Mucosa of gallbladder (tissue), 1 donor: ENCODE measurements around the gene CRB2. TPM values are rescaled to one million over a fixed set of nuclear protein-coding genes. Genes with fewer than 3 reads are reported as not detected.

Source experiments
- DNase-seq: peaks from one replicate; pipeline ENCODE4 v3.0.0-alpha.2; 2020; ENCODE audit warnings: low spot score
- total RNA-seq: library from RNA; stranded (reverse); gene quantifications from one replicate; pipeline ENCODE4 v1.2.1, GENCODE V29; 2021
- donor health status: DM: no; HTN: no; CAD: no.

CRB2 gene
- total RNA-seq, 1 donor from 2014 or later = 0.06 TPM

DNA sequence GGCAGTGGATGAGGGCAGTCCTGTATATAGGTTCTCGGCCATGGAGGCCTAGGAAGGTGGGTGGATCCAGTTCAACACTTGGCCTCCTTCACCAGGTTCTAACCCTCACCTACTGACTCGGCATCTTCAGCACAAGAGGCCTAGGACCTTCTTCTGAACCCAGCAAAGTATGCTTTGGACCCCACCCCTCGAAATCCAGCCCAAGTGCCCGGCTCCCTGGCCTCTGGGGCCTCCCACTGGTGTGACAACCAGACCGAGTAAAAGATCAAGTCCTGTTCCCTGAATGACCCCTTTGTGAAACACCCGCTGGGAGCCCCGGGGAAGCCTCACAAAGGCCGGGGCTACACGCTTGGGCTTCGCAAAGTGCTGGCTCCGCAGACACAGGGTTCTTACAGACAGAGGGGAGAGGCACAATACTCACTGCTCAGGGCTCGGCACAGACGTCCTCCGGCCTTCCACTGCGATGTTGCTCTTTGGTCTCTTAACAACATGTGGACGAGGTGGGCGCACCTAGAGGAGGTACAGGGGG is 47.0 kb downstream of the CRB2 start:
- no peak for DNase-seq

GRCh38 chr9:123406016-123406415 is 50.0 kb downstream of the CRB2 start:
- no peak for DNase-seq

DNA sequence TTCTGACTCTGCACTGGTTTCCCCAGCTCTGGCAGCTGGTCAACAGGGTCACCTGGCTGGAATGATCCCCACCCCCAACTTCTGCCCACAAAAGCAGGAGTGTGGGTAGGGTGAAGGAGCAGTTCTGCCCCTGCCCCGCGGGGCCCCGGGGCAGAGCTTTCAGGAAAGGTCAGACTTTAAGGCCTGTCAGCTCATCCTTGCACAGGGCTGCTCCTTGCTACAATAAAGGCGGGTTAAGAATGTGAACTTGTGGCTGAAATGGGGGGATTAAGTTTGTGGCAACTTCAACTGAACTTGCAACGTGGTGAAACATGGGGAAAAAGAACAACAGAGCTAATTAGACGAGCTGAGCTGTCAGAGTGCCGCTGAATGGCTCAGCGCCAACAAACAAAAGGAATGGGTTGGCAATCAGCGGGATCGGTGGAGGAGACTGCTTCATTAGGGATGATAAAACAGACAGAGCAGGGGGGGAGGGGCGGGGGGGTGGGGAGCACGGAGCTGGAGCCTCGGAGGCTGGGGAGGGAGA is 50.8 kb downstream of the CRB2 start:
- DNase-seq = no peak

DNA sequence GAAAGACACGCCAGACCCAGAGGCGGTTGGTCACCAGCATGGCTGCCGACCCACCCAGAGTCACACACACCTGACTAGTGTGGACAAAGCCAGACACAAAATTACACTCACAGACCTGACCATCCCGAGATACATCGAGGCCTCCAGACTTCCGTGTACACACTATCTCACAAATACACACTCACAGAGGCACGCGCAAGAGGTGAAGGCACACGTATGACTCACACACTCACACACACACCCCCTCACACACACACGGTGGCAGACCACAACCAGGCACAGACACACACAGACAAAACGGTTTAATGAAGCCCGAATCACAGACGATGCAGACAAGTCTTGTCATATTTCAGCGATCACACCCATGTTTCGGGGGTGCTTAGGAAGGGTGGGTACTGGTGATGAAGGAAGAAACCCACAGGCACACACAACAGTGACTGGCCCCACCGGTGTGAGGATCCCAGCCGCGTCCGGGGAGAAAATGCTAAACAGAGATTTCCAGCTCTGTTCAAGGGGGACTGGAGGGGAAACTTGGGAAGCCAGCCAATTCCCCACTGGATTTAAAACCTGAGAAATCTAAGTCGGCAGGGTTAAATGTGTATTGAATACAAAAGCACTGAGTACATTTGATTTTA is 51.3 kb downstream of the CRB2 start:
- DNase-seq = no peak

GRCh38 chr9:123408313-123409262 is 52.6 kb downstream of the CRB2 start:
- DNase-seq = no peak

DNA sequence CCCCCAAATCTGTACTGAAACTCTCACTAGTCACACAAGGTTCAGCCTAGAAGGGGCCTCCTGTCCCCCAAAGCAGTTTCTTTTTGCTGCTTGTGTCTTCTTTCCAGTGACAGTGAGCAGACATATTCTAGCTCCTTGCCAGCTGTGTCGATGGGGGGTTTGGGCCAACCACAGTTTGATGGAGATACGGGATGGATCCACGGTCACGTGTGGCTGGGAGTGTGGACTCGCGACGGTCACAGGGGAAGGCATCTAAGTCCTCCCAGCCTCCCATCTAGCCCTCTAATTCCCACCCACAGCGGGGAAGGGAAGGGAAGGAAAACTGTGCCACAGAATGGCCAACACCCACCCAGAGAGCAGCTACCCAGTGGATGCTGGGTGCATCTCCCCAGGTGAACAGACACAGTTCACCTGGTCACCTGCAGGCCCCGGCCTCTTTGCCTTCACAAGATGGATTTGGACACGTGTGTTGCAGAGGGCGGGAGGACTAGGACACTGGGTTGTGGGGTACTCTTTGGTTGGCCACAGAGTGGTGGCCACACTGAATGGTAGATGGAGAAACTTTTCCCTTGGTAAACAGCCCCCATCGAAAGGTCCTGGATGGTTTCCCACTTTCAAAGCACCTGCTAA is 54.4 kb downstream of the CRB2 start:
- DNase-seq = no peak

GRCh38 chr9:123411191-123411590 is 55.2 kb downstream of the CRB2 start:
- no peak for DNase-seq

GRCh38 chr9:123411636-123412035 is 55.6 kb downstream of the CRB2 start:
- no peak for DNase-seq

GRCh38 chr9:123412171-123412820 is 56.3 kb downstream of the CRB2 start:
- DNase-seq = no peak

GRCh38 chr9:123414204-123414603 is 58.2 kb downstream of the CRB2 start:
- no peak for DNase-seq

DNA sequence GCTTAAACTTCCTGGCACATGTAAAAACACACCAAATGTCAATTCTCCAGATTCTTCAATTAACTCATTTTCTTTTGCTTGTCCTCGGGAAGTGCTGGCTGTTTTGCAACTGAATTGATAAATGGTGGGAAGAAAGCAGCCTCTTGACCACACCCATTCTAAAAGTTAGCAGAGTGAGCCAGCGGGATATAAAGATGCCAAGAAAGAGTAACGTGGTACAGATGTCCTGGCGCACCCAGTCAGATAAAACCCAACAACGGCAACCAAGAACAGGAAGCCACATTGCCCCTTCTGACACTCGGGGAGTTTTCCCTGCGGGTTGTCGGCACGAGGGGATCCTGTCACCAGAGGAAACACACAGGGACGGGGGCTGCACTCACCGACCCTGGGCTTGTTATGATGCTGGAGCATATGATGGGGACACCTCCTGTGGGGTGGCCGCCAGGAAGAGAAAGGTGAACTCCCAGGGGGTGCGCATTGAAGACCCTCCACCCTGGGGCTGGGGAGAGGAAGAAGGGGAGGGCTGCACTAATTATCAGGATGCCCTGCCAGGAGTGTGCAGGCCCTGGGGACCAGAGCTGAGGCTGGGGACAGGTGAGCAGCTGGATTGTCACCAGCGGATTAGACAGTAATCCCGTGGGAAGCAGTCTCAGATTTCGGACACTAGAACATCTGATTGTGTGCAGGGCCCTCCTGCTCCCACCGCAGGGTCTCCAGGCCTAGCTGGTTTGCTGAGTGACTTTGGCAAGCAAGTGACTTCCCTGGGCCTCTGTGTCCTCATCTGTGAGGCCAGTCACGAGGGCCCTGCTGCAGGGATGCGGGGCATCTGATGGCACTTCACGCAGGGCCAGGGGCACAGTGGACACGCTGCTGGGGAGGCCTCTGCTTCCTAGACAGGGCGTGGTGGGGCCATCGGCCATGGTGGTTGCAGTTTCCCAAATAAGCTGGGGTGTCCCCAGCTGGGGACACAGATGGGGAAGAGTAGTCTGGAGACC is 59.2 kb downstream of the CRB2 start:
- no peak for DNase-seq

DNA sequence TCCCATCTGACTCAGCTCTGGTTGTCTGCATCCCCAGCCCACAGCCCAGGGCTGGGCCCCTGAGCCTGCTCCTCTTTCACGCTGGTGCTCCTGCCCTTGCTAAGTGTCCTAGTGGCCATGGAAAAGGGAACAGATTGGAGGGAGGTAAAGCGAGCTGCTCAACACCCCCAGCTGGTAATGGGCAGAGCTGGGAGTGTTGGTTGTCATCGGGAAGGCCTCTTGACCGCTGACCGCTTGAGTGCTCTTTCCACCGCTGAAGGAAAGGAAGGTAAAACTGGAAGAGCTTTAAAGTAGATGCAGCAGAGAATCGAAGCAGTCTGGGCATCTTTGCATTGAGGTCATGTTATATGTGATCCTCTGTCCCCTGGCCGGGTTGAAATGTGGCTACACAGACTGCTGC is 60.2 kb downstream of the CRB2 start:
- no peak for DNase-seq

GRCh38 chr9:123417289-123418051 is 61.5 kb downstream of the CRB2 start:
- no peak for DNase-seq

DNA sequence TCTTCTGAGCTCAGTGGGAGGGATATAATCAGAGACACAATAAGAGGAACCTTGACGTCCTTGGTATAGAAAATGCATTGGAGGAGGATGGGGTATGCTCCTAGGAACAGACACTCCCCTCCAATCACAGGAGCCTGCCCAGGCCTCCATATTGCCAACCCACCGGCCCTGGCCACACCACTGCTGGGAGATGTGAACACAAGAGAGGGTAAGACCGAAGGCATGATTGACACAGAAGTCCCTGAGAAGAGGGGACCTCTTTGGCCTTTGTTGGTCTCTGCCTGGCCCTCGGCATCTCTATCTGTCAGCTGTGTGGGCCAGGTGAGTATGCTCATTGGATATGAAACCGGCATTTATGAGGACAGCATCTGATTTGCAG is 62.0 kb downstream of the CRB2 start:
- DNase-seq = no peak

GRCh38 chr9:123418506-123418905 is 62.5 kb downstream of the CRB2 start:
- no peak for DNase-seq

GRCh38 chr9:123419091-123419490 is 63.1 kb downstream of the CRB2 start:
- no peak for DNase-seq

GRCh38 chr9:123419721-123420591 is 64.0 kb downstream of the CRB2 start:
- no peak for DNase-seq

DNA sequence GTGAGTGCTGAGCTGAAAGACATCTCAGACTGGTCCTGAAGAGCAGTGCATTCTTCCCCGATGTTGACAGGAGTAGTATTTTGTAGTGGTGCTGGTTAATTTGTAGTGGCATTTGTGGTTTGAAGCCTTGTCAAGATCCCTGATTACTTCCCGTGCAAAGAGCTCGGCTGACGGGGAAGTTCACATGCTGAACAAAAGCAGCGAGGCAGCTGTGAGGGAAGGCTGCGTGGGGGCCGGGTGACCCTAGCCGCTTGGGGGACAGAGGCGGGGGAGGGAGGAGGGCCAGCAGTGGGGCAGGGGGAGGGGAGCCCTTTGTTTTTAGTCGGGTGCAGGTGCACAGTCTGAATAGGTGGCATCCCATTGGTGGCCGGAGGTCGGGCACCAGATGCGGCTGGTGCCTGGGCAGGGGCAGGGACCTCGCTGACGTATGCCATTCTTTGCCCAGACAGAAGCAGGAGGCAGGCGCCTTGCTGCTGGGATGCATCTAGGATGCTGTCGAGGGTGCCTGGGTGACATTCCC is 64.7 kb downstream of the CRB2 start:
- no peak for DNase-seq
